NCI-H2227 (cell line): ENCODE measurements around the gene BCL2L11.

Experiments used
- DNase-seq: peaks from one replicate; lab custom pipeline; 2025; ENCODE audit not compliant: unreplicated experiment; lab: John Stamatoyannopoulos, UW

BCL2L11 gene

GRCh38 chr2:111142101-111142500 lies 21.4 kb downstream of the BCL2L11 start:
- DNase-seq: no peak

DNA sequence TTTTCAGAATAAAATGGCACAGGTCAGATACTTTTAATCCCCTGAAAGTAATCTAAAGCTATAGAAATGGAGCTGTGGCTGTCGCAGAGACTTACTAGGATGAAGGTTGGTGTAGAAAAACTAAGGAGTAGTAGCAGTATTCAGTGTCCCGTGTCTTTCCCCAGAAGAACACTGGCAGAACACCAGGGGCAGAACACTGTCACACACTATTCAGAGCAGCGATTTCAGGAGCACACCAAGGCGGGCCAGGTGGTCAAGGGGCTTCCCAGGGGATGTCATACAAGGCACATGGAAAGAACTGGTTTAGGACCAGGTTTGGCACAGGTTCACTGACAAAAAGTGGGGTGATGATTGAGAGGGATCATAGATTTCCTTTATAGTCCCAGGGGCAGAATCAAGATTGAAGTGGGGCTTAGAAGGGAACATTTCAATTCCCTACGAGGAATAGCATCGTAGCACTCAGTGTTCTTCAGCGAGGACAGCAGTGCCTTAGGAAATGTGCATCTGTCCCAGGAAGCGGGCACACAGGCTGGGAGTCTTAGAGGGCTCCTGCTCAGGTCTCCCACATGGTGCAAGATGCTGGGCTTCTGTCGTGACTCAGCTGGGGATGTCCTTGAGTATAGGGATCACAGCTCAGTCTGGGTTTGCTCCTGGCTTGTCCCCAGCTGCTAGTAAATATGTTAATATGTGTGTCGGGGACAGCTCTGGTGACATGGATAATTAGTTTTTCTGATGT lies 22.6 kb downstream of the BCL2L11 start:
- no peak for DNase-seq

DNA sequence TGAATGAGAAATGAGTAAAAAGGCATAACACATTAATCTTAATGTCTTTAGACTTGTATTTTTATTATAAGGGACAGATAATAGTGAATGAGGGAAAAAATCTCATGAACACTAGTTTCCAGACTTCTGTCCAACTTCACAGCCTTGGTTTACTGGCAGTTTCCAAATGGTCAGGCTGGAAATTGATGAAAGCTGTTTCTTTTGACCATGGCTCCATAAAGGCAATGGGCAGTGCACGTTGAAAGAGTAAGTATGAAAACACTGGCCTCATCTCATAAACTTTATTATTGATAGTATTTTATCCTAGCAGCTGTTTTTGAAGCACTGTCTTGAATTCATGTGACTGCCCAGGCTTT lies 23.1 kb downstream of the BCL2L11 start:
- DNase-seq: no peak

DNA sequence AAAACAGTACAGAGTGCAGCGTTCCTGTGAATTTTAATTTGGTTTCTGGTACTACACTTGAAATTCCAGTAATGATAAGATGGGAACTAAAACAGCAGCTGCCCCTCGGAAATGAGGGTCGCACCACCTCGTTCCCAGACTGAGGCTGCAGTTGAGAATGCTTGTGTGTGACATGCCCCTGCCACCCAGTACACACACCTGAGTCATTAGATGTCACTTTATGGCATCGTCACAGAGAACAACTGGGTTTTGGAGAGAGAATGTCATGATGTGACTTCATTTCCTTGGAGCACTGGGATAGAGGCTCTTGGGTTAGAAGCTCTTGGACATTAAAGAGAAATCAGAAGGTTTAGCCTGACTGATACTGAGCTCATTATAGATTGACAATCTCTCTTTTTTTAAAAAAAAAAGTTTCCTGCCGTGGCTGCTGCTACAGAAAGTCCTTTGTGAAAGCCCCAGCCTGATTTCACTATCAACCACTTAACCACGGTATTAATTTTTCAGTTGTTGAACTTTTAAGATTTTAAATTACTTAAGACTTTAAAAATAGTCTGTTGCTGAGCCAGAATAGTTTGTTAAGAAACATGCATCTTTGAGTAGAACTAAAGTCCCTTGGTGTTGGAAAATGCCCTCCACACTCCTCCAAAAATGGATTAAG lies 24.5 kb downstream of the BCL2L11 start:
- no peak for DNase-seq

DNA sequence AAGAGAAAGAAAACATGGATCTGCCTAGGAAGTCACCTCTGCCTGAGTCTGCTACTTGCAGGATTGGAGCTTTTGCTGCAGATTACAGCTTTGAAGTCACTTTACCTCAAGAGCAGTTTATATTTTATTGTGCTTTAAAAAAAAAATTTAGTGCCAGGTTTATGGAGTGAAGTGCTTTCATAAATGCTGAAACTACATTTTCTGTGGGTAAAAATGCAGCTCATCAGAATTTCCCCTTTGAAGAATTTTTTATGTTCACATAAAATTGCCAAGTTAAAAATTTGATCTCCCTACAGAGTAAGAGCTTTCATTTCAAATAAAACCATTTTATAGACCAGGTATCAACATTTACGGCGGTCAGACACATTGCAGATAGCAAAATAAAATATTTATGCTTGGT lies 25.2 kb downstream of the BCL2L11 start:
- DNase-seq: no peak

DNA sequence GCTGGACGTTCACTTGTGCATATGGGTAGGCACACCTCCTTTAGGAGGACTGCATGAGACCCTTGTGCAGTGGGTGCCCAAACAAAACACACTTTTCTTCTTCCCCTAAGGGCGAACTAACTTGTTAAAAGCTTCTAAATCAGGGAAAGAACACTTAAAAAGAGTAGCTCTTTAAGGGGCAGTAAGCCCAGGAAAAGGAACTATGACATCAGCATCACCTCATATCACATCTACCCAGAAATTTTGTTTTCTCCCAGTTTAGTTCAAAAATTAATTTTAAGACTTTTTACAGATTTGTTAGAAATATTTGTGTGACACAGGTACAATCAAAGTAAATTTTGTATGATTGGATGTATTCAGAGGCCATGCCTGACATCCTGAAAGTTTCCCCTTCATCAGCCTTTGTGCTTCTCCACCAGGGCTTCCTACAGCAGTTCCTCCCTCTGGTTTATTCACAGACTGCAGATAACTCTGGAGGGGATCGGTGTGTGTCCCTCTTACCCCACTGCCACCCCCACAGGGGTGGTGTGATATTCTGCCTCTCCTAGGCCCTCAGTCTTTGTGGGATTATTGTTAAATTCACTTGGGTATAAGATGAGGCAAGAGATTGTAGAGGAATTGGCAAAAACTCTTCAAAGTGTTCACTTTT lies 27.6 kb downstream of the BCL2L11 start:
- DNase-seq: no peak

GRCh38 chr2:111148925-111149324 lies 28.2 kb downstream of the BCL2L11 start:
- DNase-seq: no peak

GRCh38 chr2:111149882-111150455 lies 29.3 kb downstream of the BCL2L11 start:
- DNase-seq: no peak

DNA sequence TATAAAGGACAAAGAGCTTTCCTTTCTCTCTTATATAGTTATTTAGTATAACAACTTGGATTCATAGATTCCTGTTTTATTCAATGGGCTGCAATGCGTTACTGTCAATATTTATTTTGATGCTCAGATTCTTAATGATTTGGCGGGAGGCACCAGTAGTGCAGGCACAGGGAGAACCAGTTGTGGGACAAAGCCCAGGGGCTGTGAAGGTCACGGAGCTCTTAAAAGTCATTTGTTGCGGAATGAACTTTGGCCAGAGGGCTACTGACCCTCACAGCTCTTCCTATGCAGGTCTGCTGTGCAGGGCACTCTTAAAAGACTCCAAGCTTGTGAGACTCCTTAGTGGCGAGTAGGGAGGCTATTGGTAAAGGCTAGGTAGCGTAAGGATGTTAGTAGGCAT lies 34.0 kb downstream of the BCL2L11 start:
- no peak for DNase-seq

GRCh38 chr2:111155610-111156009 lies 34.9 kb downstream of the BCL2L11 start:
- DNase-seq: no peak

GRCh38 chr2:111156529-111156928 lies 35.8 kb downstream of the BCL2L11 start:
- no peak for DNase-seq

DNA sequence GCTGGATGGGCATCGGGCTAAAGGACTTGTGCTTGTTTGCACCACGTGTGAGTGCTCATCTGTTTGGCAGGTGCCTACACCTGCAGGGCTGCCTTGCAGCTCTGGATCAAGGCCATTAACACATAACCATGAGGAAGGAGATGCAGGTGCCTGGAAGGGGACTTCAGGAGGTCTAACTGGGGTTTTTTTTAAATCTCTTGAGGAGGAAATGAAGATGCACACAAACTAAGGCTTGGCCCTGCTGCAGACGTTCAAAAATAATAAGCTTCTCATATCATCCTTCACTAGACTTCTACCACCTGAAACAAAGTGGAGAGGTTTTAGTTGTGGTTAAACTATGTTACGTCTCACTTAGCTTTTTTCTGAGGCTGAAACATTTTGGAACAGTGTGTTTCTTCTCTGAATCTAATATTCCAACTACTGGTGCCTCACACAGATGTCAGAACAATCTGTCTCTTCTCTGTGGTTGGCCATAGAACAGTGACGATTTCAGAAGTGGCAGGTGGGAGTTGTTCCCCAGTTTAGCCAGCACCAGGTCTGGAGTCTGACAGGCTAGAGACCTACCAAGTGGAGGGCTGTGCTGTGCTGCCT lies 36.5 kb downstream of the BCL2L11 start:
- no peak for DNase-seq

- DNase-seq: no peak
Measured at GRCh38 chr2:111157798-111158197, 37.1 kb downstream of the BCL2L11 start.

- DNase-seq: no peak
Measured at GRCh38 chr2:111159641-111160040, 38.9 kb downstream of the BCL2L11 start.

- DNase-seq: no peak
Measured at GRCh38 chr2:111160758-111161157, 40.0 kb downstream of the BCL2L11 start.

- no peak for DNase-seq
Measured at GRCh38 chr2:111161971-111162370, 41.3 kb downstream of the BCL2L11 start.

GRCh38 chr2:111162718-111163331 lies 42.1 kb downstream of the BCL2L11 start:
- DNase-seq: no peak

GRCh38 chr2:111164078-111164477 lies 43.4 kb downstream of the BCL2L11 start:
- no peak for DNase-seq

DNA sequence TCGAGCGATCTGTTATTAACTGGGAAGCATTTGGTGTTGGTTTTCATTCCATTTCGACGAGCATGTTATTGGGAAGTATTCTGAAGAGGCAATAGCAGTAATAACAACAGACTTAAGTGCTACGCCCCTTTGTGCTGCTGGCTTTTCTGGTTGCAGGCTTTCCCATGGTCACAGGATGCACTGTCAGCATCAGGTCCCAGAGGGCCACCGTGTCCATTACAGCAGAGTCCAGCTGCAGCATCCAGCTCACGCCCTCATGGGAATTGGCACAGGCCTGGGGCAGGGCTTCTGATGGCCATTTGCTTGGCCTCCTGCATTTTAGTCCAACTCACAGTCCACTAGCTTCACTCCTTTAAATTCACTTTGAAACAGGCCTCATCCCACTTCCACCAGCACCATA lies 44.4 kb downstream of the BCL2L11 start:
- no peak for DNase-seq

DNA sequence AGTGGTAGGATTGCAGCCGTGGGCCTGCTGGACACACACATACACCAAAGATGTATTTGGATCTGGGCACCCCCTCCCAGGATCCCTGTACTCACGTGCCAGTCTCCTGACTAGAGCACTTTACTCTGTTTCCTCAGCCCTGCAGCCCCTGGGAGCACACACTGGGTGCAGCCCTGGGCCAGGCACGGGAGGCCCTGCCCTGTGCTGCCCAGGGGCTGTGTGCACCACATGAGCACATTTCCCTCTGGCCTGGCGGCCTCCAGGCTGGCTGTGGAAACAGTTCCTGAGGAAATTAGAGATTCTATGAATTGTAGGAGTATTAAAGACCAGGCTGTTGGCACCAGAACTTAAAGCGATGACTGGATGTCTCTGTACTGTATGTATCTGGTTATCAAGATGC lies 45.4 kb downstream of the BCL2L11 start:
- no peak for DNase-seq
